HG03442 (cell line): ENCODE results near the gene AHRR.
A peak's percentile ranks its signal among the peaks of the same experiment; 100 is the strongest.

Experiments used
- ATAC-seq: cut with Tn5 transposase; IDR thresholded peaks from one replicate; pipeline ENCODE4 v1.9.1; 2021; ENCODE audit warnings: mild to moderate bottlenecking, moderate library complexity; ENCODE audit not compliant: unreplicated experiment

Gene AHRR

DNA sequence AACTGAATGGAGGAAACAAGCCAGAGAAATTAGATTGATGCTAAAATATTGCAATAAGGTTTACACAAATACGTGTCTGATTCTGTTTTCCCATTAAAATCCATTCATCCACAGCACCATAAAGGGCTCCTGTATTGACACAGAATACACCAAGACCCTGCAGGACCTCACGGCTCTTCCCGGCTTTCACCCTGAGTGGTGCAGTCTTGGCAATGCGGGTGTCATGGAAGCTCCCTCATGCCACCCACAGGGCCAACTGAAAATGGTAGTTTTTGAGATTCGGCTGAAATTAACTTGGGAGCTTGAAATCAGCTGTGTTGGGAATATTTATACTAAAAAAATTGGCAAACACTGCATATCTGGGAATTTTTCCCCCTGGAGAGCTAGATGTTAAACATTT lies 104.2 kb downstream of the AHRR start:
- no peak for ATAC-seq

DNA sequence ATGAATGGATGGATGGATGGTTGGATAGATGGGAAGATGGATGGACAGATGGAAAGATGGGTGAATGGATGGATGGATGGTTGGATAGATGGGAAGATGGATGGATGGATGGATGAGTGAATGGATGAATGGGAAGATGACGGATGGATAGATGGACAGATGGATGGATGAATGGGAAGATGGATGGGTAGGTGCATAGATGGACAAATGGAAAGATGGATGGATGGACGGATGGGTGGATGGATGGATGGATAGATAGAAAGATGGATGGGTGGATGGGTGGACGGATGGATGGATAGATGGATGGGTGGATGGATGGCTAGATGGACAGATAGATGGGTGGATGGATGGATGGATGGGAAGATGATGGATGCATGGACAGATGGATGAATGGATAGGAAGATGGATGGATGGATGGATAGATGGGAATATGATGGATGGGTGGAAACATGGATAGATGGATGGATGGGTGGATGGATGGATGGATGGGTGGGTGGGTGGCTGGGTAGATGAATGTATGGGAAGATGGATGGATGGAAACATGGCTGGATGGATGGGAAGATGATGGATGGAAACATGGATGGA lies 105.0 kb downstream of the AHRR start:
- no peak for ATAC-seq

DNA sequence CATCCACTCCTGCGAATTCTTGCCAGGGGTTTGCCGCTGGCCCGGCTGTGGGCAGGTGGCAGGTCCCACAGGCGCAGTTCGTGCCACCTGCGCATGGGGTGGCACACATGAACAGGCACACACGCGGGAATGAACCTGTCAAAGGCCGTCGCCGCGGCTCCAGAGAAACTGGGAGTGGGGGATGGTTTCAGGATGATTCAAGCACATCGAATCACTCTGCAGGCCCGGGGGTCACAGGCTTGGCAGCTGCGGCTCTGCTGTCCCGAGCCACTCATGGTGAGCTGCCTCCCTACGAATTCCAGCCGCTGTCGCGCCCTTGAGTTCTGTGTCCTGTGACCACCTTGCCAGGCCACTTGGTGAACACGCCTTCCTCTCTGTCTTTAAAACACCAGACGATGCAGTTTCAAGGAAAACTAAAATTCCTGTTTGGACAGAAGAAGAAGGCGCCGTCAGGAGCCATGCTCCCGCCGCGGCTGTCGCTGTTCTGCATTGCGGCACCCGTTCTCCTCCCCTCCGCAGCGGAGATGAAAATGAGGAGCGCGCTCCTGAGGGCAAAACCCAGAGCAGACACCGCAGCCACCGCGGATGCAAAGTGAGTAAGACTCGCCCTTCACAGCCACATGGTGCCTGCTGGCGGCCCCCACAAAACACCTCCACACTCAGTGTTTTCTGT lies 106.0 kb downstream of the AHRR start:
- ATAC-seq, result no peak

DNA sequence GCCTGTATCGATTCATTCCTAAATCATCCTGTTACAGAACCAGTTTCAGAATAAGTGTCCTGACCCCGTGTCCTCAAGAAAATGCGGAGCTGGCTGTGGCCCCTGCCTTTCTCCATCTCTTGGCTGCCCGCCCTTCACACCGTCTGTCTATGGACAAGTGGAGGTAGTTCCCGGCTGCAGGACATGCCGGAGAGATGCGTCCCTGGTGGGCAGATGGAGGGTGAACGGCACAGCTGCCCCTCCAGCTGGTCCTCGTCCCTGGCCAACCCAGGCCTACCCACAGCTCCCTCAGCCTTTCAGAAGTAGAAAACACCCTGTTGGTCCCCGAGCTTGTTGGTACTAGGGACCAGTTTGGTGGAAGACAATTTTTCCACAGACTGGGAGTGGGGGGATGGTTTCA lies 106.7 kb downstream of the AHRR start:
- ATAC-seq, result no peak

DNA sequence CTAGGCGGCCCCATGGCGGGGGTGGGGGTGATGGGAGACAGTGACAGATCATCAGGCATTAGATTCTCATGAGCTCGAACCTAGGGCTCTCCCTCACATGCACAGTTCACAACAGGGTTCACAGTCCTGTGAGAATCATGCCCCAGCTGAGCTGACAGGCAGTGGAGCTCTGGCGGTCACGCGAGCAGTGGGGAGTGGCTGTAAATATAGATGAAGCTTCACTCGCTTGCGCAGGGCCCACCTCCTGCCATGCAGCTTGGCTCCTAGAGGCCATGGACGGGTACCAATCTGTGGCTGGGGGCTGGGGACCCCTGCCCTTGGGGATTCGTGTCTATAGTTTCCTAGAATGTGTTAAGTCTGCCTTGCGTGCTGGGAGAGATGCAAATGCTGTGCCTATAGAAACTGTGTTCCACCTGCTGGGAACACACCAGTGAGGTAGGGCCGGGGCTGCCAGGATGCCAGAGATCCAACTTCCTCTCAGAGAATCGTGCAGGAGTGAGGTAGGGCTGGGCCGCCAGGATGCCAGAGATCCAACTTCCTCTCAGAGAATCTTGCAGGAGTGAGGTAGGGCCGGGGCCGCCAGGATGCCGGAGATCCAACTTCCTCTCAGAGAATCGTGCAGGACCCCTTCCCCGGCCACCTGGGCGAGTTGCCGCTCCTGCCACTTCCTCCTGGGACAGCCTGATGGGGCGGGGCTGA lies 107.4 kb downstream of the AHRR start:
- ATAC-seq, result no peak

DNA sequence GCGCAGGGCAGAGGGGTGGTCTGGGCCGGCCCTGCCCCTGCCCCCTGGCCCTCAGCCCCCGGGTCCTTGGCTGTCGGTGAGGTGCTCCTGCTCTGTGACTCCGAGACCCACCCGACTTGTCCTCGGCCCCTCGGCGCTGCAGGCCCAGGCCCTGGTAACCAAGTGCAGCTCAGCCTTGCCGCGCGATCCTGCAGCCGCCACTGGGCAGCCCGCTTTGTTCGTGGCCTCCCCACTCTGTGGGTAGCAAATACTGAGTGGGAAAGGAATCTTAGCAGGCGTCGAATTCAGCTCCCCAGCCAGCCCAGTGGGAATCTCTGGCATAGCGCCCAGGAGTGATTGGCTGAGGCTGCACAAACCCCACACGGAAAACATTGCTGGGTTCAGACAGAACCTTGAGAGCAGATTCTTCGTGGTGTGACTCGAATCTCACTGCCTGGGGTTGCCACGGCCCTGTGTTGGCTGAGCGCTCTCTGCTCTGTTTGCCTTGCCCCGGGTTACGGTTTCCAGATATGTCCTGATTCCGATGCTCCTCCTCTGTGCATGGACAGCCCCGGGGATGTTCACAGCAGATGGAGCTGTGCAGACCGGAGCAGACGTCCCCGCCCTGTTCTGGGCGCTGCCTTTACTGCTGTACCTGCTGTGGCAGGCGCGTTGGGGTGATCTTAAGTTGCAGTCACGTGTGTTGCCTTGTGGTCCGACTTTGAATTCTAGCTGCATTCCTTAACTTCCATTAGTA lies 108.1 kb downstream of the AHRR start:
- no peak for ATAC-seq

DNA sequence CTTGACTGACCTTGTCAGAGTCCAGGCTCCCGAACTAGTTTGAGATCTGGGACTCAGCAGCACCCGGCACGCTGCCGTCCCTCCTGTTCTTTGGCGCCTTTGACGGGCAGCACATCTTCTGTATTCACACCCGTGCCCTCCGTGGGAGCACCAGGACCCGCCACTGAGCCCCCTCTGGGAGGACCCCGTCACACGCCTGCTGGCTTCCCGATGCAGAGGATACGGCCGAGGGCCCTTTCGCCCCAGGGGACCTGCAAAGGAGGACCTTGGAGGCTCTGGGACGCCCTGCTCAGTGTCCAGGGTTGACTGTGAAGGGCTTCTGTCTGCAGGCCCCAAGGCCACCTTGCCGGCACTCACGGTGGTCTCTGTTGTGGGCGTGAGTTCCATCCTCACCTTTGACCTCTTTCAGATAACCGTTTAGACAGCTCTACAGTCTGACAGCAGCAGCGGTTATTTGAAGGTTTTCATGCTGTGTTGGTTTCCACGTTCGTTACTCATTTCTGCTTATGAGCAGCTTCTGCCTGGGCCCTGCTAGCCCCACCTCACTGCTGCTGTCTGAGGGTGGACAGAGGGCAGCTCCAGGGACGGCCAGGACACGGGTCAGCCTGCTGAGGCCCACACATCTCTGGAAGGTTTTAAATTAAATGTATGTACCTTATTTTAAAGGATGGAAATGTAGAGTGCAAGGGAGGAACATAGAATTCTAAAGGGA lies 108.9 kb downstream of the AHRR start:
- no peak for ATAC-seq

DNA sequence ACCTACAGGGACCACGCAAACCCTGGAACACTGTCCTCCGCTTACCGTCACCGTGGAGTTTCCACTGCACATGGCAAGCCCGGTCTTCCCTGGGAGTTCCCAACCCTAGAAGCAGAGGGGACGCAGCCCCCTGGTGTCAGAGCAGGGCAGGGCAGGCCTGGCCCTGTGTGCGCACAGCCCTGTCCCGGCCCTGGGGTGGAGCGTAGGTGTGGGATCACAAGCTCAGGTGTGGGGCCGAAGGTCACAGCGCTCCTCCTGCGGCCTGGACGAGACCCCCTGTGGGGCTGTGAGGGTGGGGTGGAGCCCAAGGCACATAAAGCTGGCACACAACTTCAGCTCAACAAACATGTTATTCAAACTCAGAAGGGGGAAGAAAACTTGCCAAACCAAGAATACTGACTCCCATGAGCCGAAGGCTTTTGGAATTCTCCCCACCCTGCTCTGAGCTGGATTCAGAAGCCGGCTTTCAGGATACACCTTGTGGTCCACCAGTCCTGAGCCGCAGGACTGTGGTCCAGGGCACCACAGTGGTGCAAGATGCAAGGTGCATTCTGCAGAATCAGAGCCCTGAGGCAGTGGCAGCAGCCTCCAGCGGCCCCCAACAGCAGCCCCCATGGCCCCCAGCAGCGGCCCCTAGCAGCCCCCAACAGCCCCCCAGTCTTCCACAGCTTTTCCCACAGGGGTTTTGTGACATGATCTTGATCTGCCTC lies 109.6 kb downstream of the AHRR start:
- ATAC-seq, result peak; percentile 68

DNA sequence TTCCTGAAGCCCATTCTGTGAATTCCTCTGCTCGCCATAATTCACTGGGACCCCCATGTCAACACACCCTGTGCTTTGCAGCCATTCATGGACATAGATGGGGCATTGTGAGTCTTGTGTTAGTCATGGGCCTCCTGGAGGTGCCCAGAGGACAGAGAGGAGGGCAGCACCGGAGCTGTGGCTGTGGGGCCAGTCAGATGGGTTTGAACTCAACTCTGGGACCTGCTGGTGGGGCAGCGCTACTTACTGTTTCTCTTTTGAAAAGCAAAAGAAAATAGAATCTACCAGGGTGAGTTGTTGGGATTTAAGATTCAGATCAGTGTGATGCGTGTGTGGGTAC lies 110.2 kb downstream of the AHRR start:
- no peak for ATAC-seq

DNA sequence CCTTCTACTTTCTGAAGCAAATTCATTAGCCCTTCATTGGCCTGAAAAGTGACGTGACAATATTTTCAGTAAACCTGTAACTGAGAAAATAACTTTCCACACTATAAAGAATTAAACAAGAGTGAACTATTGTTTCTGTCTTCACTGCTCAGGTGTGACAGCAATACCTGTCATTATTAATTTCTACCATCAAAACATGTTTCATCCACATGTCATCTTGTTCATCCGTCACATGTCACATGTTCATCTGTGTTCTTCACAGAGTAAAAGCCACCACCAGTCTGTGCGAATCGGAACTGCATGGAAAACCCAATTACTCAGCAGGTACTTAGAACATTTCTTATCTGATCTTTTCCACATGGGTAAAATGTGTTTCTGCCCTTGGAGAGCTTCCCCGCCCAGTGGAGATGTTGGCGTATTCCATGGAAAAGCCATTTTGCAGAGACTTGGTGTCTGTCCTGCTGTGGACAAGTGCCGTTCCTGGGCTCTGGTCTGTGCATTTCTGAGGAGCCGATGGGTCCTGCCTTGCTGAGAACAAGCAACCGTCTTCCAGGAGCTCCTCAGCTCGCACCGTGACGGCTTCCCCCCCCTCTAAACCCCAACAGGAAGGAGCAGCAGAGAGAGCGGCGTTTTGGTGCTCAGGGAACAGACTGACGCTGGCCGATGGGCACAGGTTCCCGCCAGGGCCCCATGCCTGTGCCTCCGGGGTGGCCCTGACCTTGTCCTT lies 110.8 kb downstream of the AHRR start:
- ATAC-seq, result no peak

DNA sequence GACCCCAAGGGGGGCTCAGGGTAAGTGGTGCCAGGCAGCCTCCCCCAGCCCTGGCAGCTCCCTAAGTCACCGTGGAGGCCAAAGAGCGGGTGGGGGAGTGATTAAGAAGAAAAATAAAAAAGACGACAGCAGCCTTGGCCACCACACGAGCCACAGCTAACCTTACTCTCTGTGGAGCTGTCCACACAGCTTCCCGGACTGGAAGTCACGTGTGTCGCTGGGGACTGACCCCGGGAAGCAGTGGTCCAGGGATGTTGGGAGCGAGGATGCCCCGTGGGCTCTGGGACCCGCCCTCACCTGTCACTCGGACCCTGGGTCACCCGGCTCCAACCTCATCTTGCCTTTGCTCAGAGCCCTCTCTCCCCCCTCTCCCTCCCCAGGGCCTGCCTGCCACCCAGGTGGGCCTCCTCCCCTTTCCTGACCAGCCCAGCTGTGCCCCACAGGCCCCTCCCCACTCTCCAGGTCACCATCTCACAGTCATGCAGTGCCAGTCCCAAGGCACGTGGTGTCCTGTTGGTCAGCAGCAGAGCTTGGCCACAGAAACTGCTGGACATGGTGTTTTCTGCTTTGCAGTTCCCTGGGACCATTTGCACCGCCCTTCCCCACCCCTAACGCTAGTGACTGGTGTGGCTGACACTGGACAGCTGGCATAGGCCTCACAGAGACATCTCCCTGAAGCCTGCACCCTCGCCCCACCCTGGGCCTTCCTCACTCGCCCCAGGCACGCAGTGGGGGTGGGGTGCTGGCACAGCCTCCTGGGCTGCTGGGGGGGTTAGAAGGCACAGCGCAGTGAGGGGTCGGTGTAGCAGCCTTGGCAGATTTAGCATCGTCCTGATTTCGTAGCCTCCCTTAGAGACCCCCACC lies 111.6 kb downstream of the AHRR start:
- ATAC-seq, result no peak

DNA sequence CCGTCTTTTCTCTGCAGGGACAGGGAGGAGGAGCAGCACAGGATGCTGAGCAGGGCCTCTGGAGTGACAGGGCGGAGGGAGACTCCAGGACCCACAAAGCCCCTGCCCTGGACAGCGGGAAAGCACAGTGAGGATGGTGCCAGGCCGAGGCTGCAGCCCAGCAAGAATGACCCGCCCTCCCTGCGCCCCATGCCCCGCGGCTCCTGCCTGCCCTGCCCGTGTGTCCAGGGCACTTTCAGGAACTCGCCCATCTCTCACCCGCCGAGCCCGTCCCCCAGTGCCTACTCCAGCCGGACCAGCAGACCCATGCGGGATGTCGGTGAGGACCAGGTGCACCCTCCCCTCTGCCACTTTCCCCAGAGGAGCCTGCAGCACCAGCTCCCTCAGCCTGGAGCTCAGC lies 112.3 kb downstream of the AHRR start:
- no peak for ATAC-seq

DNA sequence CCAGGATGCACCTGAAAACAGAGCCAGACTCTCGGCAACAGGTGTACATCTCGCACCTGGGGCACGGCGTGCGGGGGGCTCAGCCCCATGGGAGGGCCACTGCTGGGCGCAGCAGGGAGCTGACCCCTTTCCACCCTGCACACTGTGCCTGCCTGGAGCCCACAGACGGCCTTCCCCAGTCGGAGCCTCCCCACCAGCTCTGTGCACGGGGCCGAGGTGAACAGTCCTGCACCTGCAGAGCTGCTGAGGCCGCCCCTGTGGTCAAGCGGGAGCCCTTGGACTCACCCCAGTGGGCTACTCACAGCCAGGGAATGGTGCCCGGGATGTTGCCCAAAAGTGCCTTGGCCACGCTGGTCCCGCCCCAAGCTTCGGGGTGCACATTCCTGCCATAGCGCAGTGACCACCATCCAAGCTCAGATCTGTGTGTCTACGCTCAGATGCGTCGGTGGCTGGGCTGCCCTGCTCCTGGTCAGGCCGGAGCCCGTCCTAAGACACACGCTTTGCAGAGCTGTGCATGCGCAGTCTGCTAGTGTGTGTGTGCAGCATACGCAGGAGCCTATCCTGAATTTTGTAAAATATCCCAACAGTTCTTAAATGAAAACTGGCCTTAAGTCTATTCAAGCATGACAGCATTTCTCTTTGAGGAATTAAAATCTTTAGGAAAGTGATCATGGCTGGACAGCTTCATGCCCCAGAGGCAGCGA lies 113.1 kb downstream of the AHRR start:
- no peak for ATAC-seq

DNA sequence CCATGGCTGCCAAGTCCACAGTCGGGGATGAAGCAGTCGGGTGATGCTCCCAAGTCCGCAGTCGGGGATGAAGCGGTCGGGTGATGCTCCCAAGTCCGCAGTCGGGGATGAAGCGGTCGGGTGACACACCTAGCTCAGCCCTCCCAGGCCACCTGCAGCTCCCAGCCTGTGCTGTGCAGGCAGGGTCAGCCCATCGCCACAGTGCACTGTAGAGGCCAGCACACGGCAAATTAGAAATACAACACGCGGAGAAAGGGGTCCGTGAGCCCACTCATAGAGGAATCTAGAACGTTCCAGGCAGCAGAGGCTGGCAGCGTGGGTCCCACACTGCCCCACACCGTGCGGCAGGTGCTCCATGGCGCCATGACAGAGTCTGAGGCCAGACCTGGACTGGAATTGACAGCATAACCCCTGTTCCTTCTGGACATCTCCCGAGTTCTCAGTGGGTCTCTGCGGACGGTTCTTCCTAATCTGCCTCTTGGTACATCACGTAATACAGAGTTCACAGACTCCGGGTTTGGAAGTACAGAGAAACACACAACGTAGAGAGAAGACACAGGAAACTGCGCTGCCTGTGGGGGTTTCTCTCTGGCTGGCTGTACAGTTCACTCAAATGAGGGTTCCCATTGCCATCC lies 113.8 kb downstream of the AHRR start:
- no peak for ATAC-seq

DNA sequence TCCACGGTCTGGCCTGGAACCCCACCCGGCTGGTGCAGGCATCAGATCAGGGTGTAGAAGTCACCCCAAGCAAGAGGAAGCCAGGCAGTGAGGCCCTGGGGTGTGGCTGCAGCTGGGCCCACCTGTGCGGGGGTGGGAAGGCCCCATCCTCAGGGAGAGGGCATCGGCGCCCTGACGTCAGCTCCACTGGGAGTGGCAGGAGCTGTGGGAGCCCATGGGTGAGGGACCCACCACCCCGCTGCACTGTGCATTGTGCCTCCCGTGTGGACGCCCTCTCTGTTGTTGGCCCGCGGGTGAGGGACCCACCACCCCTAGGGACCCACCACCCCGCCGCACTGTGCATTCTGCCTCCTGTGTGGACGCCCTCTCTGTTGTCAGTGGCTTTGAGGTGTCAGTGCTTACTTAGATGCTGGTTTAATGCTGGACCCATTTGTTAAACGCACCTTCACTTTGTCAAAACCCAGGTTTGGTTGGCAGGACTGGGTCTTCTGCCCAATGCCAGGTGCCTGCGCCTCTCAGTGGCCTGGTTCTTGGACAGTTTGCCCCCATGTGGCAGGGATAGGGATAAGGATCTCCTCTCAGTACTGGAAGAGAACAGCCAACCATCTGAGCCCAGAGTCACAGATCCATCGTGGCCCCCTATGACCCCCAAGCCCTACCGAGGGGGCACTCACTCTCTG lies 114.6 kb downstream of the AHRR start:
- no peak for ATAC-seq

DNA sequence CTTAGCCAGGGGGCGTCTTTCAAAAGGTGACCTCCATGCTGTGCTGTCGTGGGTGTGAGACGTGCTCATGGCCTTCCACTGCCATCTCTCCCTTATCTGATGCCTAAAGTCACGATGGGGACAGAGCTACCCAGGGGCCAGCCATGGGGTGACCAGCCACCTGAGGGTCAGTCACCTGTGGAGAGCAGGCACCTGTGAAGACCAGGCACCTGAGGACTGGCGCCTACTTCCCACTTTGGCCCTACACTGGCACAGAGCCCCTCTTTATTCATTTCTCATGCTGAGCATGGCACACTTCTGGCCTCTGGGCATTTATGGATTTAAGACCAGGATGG lies 115.1 kb downstream of the AHRR start:
- ATAC-seq, result no peak

DNA sequence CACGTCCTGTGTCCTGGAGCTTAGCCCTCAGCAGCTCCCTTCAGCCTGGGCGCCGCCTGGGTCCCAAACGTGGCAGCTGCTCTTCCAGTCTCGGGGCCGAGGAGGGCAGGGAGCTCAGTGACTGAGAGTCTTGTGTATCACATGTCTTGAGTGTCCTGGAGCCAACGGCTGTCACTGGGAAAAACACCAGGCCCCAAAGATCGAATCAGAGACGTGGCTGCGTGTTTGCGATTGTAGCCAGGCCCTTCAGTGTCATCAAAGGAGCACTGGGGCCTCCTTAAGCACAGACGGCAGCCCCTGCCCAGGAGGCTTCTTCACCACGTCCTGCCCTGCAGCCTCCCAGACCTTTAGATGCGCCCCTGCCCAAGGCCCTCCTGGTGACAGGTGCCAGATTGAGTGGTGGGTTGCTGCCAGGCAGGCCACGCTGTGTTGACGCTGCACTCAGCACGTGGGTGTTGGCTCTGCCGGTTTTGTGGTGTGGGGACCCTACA lies 115.8 kb downstream of the AHRR start:
- no peak for ATAC-seq
